ENCODE results near the gene ZNF552. TPM values are rescaled to one million over a fixed set of nuclear protein-coding genes. Genes with fewer than 3 reads are reported as not detected.
A peak's percentile ranks its signal among the peaks of the same experiment; 100 is the strongest.
"Not testable (repeated sequence)": the region's sequence is repeated elsewhere in the genome, so short reads cannot be mapped to it uniquely, and the experiment has no call there.

ZNF552 gene
- polyA plus RNA-seq (2014; cell fraction: cytosol; rRNA removed): 4.0 and 5.3 TPM in 2 replicates
- polyA plus RNA-seq (2014; cell fraction: nucleus; rRNA removed): 3.8 and 7.2 TPM in 2 replicates

DNA sequence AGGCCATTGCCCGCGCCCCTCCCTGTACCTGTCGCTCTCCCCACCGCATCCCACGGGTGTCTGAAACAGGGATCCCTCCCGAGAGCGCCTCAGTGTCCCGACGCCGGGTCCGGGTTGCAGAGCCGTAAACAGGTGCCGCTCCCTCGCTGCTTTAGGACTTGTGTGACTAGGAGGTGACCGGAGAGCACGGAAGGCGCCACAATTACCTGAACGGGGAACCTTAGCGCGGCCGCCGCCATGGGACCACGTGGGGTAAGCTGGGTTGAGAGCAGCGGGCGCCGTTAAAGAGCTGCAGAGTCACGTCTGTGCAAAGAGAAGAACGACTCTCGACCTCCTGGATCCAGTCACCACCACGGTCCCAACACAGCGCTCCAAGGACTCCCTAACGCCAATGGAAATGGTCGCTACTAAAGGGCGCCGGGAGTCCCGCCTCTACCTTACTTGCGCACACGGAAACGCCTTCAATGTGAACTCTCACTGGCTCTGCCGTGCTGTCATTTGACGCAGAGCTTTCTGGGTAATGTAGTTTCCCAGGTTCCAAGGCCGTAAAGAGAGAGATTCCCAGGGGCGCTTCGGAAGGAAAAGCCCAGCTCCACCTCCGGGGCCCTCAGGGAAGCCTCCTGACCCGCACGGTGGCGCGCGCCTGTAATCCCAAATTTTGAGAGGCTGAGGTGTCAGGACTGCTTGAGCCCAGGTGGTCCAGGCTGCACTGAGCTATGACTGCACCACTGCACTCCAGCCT, at the start of gene ZNF552:
Gene ZNF552, minus strand, starts transcription at position 409 of the 742 bp plus-strand sequence. Its CDS starts 170 bp downstream, at position 239.
- DNase-seq (ENCODE audit: low spot score): peak; percentile 87

DNA sequence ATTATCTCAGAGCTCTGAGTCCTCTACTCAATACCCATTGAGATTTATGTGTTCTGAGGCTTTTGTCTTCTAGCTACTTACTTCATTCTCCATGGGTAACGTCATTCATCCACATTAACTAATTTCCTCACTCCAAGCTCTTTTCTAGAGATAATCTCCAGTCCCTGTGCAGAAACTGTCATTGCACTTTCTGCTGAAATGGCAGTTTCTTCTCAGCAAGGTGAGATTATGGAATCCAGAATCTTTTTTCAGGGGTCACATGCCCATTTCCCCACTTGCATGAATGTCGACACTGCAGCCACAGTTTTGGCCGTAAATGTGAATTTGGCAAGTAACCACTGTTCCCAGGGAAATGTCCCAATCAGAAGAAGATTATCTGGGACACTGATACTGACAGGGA, 47.6 kb upstream of the ZNF552 start:
- DNase-seq (ENCODE audit: low spot score): not testable (repeated sequence)

DNA sequence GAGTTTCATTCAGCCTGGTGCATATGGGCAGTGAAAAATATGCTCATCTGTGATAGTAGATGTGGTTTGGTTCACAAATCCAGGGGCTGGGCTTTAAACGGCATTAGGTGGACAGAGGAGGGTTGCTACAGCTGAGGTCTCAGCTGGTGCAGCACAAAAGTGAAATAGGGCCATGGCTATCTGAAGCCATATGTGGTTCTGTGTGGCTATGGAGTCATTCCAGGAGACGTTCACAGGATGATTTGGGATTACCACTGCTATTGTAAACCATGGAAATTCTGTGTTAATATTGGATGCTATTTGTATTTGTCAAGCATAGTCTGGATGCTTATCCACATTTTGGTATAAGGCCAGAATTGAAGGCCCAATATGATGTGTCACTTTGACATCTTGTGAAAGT, 39.4 kb upstream of the ZNF552 start:
- DNase-seq (ENCODE audit: low spot score): not testable (repeated sequence)

DNA sequence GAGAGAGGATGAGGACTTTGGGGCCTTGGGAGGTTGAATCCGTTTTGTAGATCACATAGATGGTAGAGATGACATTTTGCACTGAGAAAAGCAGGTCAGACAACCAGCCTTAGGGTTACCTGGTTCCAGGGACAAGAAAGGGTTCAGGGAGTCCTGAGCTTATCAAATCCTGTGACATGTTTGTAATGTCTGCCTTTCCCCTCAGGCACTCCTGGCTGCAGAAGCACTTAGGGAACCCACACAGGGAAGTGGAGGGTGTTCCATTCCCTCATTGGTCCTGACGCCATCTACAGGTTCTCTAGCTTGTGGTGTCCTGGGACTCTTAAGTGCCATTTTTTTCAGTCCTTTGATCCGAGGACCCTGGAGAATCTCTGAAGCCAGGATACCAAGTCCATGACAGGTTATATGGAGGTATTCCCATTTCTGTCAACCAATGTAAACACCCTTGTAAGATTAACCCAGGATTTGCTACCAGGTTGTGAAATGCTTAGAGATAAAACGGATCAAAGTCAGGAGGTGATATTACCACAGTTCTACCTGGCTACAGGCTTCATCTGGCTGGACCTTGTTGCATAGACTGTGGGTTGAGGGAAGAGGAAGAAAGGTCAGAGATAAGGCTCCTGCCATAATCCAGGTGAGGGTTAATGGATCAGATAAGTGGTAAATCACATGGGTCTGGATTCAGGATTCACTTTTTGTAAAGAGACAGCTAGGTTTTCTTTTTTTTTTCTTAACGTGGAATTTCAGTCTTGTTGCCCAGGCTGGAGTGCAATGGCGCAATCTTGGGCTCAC, 37.3 kb upstream of the ZNF552 start:
- DNase-seq (ENCODE audit: low spot score): not testable (repeated sequence)

DNA sequence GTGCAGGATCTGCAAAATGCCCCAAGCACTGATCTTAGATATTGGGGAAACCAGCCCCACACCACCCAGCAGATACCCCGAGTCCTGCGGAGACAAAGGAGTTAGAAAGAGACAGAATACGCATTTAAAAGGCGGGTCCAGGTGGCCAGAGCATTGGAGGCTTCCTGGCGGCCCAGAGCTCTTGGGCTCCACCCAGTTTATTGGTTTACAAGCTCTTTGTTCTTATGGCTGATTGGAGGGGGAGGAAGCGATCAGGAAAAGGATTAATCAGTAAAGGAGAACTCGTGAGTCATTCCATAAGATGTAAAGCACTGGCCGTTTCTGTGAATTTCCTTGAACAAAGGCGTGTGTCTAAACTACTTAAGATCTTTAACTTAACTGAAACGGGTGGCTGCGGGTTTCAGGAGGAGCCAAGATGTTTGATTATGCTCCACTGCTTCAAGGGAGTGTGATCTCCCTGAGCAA, 35.9 kb upstream of the ZNF552 start:
- no peak for DNase-seq (ENCODE audit: low spot score)

DNA sequence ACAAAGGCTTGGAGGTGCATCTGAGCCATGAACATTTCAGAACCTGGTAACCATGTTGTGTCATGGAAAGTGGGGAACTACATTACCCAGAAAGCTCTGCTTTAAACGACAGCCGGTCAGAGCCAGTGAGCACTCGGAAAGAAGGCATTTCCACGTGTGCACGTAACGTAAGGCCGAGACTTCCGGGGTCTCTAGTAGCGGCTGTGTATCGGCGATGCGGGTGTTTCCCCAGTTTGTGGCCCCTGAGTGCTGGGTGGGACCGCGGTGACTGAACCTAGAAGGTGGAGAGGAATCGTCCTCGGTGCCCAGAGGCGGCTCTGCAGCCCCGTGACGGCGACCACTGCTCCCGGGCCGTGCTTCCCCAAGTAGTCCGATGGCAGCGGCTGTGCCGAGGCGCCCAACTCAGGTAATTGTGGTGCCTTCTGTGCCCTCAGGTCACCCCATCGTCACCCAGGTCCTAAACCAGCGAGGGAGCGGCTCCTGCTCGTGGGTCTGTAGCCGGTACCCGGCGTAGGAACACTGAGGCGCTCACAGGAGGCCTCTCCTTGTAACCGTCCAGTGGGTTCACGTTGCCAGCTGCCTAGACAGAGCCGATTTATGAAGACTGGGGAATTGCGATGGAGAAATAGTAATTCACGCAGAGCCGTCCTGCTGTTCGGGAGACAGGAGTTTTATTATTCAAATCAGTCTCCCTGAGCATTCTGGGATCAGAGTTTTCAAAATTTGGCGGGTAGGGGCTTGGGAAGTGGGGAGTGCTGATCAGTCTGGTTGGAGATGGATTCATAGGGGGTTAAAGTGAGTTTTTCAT, 35.2 kb upstream of the ZNF552 start, which contains the start of gene ZNF587:
Gene ZNF587, plus strand, starts transcription at position 194 of the 808 bp plus-strand sequence. Its CDS starts 180 bp downstream, at position 374.
- DNase-seq (ENCODE audit: low spot score): peak; percentile 68

DNA sequence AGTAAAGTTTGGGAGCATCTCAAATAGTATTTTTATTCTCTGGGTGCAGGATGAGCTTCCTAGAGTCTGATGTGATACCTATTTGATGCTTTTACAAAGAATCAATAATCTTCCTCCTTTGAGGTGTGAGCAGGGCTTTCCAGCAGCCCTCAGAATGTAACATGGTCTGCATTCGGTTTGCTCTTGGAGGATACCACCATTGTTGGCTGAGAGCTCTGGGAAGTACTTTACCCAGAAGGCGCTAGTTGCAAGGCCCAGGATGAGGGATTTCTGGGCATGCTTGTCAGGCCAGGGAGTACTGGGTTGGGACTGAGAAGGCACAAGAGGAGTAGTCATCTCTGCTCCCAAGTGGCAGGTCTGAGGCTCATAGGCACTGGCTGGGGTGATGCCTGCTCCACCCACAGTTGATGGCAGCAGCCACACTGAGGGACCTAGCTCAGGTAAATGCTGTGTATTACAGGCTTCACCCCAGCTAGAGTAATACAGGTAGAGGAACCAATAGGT, 34.5 kb upstream of the ZNF552 start:
- DNase-seq (ENCODE audit: low spot score): not testable (repeated sequence)

DNA sequence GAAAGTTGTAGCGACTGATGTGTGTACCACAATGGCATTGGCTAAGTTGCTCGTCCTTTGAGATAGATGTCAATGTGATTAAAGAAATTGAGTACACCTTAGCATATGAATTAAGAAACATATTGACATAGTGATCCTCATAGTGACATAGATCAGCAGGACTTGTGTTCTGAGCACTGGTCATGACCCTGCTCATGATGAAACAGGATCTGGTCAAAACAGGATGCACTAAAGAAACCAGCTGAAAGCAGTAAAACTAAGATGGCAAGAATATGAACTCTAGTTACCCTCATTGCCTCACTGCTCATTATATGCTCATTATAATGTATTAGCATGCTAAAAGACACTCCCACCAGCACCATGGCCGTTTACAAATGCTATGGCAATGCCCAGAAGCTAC, 32.5 kb upstream of the ZNF552 start:
- DNase-seq (ENCODE audit: low spot score): not testable (repeated sequence)

DNA sequence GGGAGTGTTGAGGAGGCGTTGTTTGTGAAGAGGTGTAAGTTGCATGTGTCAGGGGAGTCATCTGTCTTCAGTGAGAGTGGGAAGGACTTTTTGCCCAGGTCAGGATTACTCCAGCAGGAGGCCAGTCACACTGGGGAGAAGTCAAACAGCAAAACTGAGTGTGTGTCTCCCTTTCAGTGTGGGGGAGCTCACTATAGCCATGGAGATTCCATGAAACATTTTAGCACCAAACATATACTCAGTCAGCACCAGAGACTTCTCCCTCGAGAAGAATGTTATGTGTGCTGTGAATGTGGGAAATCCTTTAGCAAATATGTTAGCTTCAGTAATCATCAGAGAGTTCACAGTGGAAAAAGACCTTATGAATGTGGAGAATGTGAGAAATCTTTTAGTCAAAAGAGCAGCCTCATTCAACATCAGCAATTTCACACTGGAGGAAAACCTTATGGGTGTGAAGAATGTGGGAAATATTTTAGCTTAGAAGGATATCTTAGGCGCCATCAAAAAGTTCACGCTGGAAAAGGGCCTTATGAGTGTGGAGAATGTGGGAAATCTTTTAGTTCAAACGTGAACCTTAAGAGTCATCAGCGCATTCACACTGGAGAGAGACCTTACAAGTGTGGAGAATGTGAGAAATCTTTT, 26.5 kb upstream of the ZNF552 start:
- DNase-seq (ENCODE audit: low spot score): no peak

DNA sequence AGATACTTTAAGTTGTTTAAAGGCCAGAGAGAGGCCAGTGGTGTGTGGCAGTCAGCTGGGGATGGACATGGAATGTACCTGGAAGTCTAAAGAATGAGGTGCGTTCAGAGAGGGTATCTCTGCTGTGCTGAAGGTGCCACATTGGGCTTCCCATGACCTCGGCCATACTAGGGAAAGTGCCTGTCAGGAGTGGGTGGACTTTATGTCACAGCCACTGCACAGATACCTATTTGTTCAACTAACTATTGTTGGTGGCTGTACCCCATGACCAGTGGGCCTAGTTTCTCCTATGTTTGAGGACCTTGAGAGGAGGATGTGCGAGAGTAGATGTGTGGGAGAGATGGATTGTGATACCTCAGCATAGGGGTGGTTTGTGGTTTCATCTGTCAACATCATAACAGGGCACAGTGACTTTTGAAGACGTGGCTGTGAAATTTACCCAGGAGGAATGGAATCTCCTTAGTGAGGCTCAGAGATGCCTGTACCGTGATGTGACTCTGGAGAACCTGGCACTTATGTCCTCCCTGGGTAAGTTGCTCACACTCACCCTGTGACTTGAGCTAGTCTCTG, 24.0 kb upstream of the ZNF552 start:
- DNase-seq (ENCODE audit: low spot score): not testable (repeated sequence)

DNA sequence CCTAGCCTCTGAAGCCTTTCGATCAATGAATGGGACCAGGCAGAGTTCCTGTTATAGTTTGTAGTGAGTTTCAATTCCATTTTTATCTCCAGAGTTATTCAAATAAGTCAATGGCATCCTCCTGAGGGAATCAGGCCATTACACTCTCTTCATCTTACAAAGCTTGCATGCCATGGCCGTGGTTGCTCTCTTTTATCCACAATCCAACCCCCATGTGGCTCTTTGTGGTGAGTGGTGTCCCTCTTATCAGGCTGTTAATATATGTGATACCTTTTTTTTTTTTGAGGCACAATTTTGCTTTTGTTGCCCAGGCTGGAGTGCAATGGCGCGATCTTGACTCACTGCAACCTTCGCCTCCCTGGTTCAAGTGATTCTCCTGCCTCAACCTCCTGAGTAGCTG, 22.3 kb upstream of the ZNF552 start:
- not testable (repeated sequence) for DNase-seq (ENCODE audit: low spot score)

DNA sequence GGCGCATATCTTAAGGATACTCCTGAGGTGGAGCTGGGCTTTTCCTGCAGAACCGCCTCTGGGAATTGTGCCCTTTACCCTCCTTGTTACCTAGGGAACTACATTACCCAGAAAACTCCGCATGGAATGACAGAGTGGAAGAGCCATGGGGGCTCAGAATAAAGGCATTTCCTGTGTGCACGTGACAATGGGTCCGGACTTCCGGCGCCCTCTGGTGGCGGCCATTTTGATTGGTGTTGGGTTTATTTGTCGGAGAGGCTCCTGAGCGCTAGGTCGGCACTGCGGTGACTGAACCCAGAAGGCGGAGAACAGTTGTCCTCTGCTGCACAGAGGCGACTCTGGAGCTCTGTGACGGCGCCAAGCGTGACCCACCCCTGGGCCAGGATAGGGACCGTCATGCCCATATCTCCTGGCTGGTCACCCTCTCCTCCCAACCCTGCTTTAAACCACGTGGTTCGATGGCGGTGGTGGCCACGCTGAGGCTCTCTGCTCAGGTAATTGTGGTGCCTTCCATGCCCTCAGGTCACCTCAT, 15.4 kb upstream of the ZNF552 start, which contains the start of gene ZNF587B:
Gene ZNF587B, plus strand, starts transcription at position 229 of the 532 bp plus-strand sequence. Its CDS starts 230 bp downstream, at position 459.
- peak; percentile 67 for DNase-seq (ENCODE audit: low spot score)

DNA sequence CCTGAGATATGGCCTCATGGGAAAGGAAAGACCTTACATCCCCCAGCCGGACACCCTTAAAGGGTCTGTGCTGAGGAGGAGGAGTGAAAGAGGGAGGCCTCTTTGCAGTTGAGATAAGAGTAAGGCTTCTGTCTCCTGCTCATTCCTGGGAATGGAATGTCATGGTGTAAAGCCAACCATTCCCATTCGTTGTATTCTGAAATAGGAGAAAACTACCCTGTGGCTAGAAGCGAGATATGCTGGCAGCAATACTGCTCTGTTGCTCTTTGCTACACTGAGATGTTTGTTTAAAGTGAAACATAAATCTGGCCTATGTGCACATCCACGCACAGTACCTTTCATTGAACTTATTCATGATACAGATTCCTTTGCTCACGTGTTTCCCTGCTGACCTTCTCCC, 14.6 kb upstream of the ZNF552 start:
- DNase-seq (ENCODE audit: low spot score): no peak

DNA sequence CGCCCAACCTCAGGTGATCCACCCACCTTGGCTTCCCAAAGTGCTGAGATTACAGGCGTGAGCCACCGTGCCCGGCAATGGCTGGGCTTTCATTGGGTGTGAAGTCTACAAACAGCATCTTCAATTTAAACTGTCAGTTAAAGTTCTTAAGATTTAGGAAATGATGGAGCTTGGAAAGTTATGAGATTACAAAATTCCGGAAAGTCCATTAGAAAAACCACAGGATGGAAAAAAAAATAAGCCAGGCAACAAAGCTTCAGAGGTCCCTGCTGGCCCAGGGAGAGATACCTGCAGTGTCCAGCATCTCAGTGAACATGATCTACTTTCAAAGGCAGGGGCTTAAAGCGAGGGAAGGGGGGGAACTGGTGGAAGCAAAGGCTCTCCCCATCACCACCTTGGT, 10.8 kb upstream of the ZNF552 start:
- DNase-seq (ENCODE audit: low spot score): no peak

DNA sequence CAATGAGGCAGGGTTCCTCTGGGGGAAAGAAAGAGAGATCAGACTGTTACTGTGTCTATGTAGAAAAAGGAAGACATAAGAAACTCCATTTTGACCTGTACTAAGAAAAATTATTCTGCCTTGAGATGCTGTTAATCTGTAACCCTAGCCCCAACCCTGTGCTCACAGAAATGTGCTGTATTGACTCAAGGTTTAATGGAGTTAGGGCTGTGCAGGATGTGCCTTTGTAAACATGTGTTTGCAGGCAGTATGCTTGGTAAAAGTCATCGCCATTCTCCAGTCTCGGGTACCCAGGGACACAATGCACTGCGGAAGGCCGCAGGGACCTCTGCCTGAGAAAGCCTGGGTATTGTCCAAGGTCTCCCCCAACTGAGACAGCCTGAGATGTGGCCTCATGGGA, 8.9 kb upstream of the ZNF552 start:
- DNase-seq (ENCODE audit: low spot score): not testable (repeated sequence)

DNA sequence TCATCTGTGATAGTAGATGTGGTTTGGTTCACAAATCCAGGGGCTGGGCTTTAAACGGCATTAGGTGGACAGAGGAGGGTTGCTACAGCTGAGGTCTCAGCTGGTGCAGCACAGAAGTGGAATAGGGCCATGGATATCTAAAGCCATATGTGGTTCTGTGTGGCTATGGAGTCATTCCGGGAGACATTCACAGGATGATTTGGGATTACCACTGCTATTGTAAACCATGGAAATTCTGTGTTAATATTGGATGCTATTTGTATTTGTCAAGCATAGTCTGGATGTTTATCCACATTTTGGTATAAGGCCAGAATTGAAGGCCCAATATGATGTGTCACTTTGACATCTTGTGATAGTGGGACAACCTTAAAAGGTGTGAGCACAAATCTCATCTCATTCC, 8.4 kb upstream of the ZNF552 start:
- not testable (repeated sequence) for DNase-seq (ENCODE audit: low spot score)

DNA sequence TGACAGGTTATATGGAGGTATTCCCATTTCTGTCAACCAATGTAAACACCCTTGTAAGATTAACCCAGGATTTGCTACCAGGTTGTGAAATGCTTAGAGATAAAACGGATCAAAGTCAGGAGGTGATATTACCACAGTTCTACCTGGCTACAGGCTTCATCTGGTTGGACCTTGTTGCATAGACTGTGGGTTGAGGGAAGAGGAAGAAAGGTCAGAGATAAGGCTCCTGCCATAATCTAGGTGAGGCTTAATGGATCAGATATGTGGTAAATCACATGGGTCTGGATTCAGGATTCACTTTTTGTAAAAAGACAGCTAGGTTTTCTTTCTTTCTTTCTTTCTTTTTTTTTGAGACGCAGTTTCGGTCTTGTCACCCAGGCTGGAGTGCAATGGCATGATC, 6.8 kb upstream of the ZNF552 start:
- DNase-seq (ENCODE audit: low spot score): not testable (repeated sequence)

DNA sequence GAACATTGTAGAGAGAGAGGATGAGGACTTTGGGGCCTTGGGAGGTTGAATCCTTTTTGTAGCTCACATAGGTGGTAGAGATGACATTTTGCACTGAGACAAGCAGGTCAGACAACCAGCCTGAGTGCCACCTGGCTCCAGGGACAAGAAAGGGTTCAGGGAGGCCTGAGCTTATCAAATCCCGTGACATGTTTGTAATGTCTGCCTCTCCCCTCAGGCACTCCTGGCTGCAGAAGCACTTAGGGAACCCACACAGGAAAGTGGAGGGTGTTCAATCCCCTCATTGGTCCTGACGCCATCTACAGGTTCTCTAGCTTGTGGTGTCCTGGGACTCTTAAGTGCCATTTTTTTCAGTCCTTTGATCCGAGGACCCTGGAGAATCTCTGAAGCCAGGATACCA, 6.4 kb upstream of the ZNF552 start:
- not testable (repeated sequence) for DNase-seq (ENCODE audit: low spot score)

DNA sequence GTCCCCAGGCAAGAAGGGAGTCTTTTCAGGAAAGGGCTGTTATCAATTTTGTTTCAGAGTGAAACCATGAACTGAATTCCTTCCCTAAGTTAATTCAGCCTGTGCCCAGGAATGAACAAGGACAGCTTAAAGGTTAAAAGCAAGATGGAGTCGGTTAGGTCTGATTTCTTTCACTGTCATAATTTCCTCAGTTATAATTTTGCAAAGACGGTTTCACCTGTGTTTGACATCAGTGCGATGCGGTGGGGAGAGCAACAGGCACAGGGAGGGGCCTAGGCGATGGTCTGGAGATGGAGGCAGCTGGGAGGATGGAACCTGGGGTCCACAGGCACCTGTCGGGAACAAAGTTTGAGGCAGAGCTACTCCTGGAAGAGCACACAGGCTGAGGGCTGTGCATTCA, 5.9 kb upstream of the ZNF552 start:
- DNase-seq (ENCODE audit: low spot score): no peak

All from SK-N-DZ (cell line).